IMR-90 (cell line): ENCODE results near the gene CCL2. TPM values are rescaled to one million over a fixed set of nuclear protein-coding genes. Genes with fewer than 3 reads are reported as not detected.
"Not testable (repeated sequence)": the region's sequence is repeated elsewhere in the genome, so short reads cannot be mapped to it uniquely, and the experiment has no call there.

Source experiments
- ATAC-seq: fragments of 200-7000 bp; cut with Tn5 transposase; 2 replicates; pipeline ENCODE4 v1.9.1; 2020; ENCODE audit warnings: low read depth, mild to moderate bottlenecking, moderate library complexity
- BruUV-seq: library from RNA; stranded (reverse); fragments of 400-500 nt; replicated peaks from 2 replicates; lab custom pipeline; 2021; lab: Mats Ljungman, UMichigan
- CTCF ChIA-PET: fragments of 300-600 bp; formaldehyde crosslinking; extraction: SDS; loops from one replicate; lab custom pipeline; 2021; ENCODE audit warnings: antibody characterized with exemption; lab: Yijun Ruan, JAX
- POLR2A ChIA-PET: fragments of 300-600 bp; sonication (Branson Sonifier 250); formaldehyde crosslinking; loops from one replicate; lab custom pipeline; 2022; ENCODE audit warnings: antibody characterized with exemption; ENCODE audit not compliant: unreplicated experiment; lab: Charles Lee
- DNase-seq: peaks from one replicate; pipeline ENCODE4 v3.0.0; 2013
- H2AFZ ChIP-seq: replicated peaks from 2 replicates; pipeline ENCODE3; 2013; ENCODE audit warnings: low read length, mild to moderate bottlenecking; ENCODE audit not compliant: poor library complexity
- H2AK5ac ChIP-seq: 2 replicates; pipeline ENCODE4 v1.6.1; 2013; ENCODE audit warnings: low read depth, low read length, inconsistent platforms
- H2AK9ac ChIP-seq: replicated peaks from 2 replicates; pipeline ENCODE3; 2013; ENCODE audit warnings: mild to moderate bottlenecking, low read depth, low read length, moderate library complexity; ENCODE audit not compliant: poor library complexity
- H2BK120ac ChIP-seq: 2 replicates; pipeline ENCODE4 v1.6.1; 2013; ENCODE audit warnings: low read depth, low read length, inconsistent platforms
- H2BK15ac ChIP-seq: 3 replicates; pipeline ENCODE4 v1.6.1; 2013; ENCODE audit warnings: low read depth, low read length, inconsistent platforms
- H2BK20ac ChIP-seq: 2 replicates; pipeline ENCODE4 v1.6.1; 2013; ENCODE audit warnings: low read depth, mild to moderate bottlenecking, inconsistent platforms, low read length, moderate library complexity
- H2BK5ac ChIP-seq: 2 replicates; pipeline ENCODE4 v1.6.1; 2013; ENCODE audit warnings: mild to moderate bottlenecking, low read depth, low read length, inconsistent platforms; ENCODE audit not compliant: poor library complexity, severe bottlenecking
- H3K14ac ChIP-seq: replicated peaks from 2 replicates; pipeline ENCODE4 v1.6.1; 2013; ENCODE audit warnings: low read depth, low read length, inconsistent platforms
- H3K18ac ChIP-seq: 2 replicates; pipeline ENCODE4 v1.6.1; 2013; ENCODE audit warnings: low read depth, low read length, control low read depth
- H3K23ac ChIP-seq: 2 replicates; pipeline ENCODE4 v1.6.1; 2013; ENCODE audit warnings: low read depth, low read length, inconsistent platforms
- H3K27ac ChIP-seq: 2 replicates; pipeline ENCODE4 v1.5.1; 2013; ENCODE audit warnings: mild to moderate bottlenecking, control low read depth, low read length; ENCODE audit not compliant: insufficient read depth
- H3K27me3 ChIP-seq: 2 replicates; pipeline ENCODE4 v1.6.1; 2013; ENCODE audit warnings: low read length; ENCODE audit not compliant: control insufficient read depth, insufficient read depth
- H3K36me3 ChIP-seq: 2 replicates; pipeline ENCODE4 v1.6.1; 2013; ENCODE audit warnings: low read length, mixed read lengths; ENCODE audit not compliant: control insufficient read depth, insufficient read depth
- H3K4ac ChIP-seq: 2 replicates; pipeline ENCODE4 v1.6.1; 2013; ENCODE audit warnings: low read depth, low read length, inconsistent platforms
- H3K4me1 ChIP-seq: 2 replicates; pipeline ENCODE4 v1.6.1; 2013; ENCODE audit warnings: low read length, mixed read lengths; ENCODE audit not compliant: control insufficient read depth, insufficient read depth
- H3K4me2 ChIP-seq: 2 replicates; pipeline ENCODE4 v1.6.1; 2013; ENCODE audit warnings: low read depth, mild to moderate bottlenecking, control low read depth, low read length, moderate library complexity
- H3K4me3 ChIP-seq: 2 replicates; pipeline ENCODE4 v1.5.1; 2013; ENCODE audit warnings: low read depth, mild to moderate bottlenecking, control low read depth, low read length, moderate library complexity; ENCODE audit not compliant: insufficient read depth
- H3K56ac ChIP-seq: 2 replicates; pipeline ENCODE4 v1.6.1; 2013; ENCODE audit warnings: low read length, inconsistent platforms; ENCODE audit not compliant: insufficient read depth; ENCODE audit errors: extremely low read depth
- H3K79me1 ChIP-seq, 2 experiments: 2 replicates each; pipeline ENCODE4 v1.6.1; 2013; ENCODE audit warnings: low read length in 2 of 2, inconsistent platforms in 1 of 2, low read depth in 1 of 2
- H3K9ac ChIP-seq: 2 replicates; pipeline ENCODE4 v1.6.1; 2013; ENCODE audit warnings: low read depth, low read length, control low read depth
- H3K9me1 ChIP-seq: 2 replicates; pipeline ENCODE4 v1.6.1; 2013; ENCODE audit warnings: low read length, inconsistent platforms; ENCODE audit not compliant: insufficient read depth
- H3K9me3 ChIP-seq: 2 replicates; pipeline ENCODE4 v1.6.1; 2013; ENCODE audit warnings: low read length; ENCODE audit not compliant: control insufficient read depth, insufficient read depth
- H4K20me1 ChIP-seq: 2 replicates; pipeline ENCODE4 v1.6.1; 2013; ENCODE audit warnings: low read length, inconsistent platforms; ENCODE audit not compliant: insufficient read depth
- H4K5ac ChIP-seq: 2 replicates; pipeline ENCODE4 v1.6.1; 2013; ENCODE audit warnings: mild to moderate bottlenecking, low read depth, low read length, control low read depth
- H4K8ac ChIP-seq, 2 experiments: 2 replicates each; pipeline ENCODE4 v1.6.1; 2013; ENCODE audit warnings: low read depth in 2 of 2, low read length in 2 of 2, control low read depth in 1 of 2, inconsistent platforms in 1 of 2
- H4K91ac ChIP-seq: 2 replicates; pipeline ENCODE4 v1.6.1; 2013; ENCODE audit warnings: low read depth, low read length, inconsistent platforms; ENCODE audit not compliant: insufficient read depth
- BHLHE40 ChIP-seq: fragments of 150-350 bp; IDR thresholded peaks from 2 replicates; pipeline ENCODE4 v1.6.1; 2016; ENCODE audit warnings: mild to moderate bottlenecking, low read depth, low read length
- CEBPB ChIP-seq: IDR thresholded peaks from 2 replicates; pipeline ENCODE4 v1.6.1; 2012; ENCODE audit warnings: low read depth, low read length, improper control_type of control experiment
- CHD1 ChIP-seq: IDR thresholded peaks from 2 replicates; pipeline ENCODE4 v1.6.1; 2012; ENCODE audit warnings: low read depth, low read length, improper control_type of control experiment
- FOS ChIP-seq: fragments of 150-350 bp; IDR thresholded peaks from 2 replicates; pipeline ENCODE4 v1.6.1; 2016; ENCODE audit warnings: low read depth, low read length
- MXI1 ChIP-seq: IDR thresholded peaks from 2 replicates; pipeline ENCODE4 v1.6.1; 2012; ENCODE audit warnings: low read depth, mild to moderate bottlenecking, low read length, moderate library complexity, borderline replicate concordance
- RAD21 ChIP-seq: IDR thresholded peaks from 2 replicates; pipeline ENCODE4 v1.6.1; 2012; ENCODE audit warnings: low read length, improper control_type of control experiment
- RCOR1 ChIP-seq: IDR thresholded peaks from 2 replicates; pipeline ENCODE4 v1.6.1; 2012; ENCODE audit warnings: mild to moderate bottlenecking, low read length, improper control_type of control experiment; ENCODE audit not compliant: insufficient replicate concordance
- USF2 ChIP-seq: fragments of 150-350 bp; IDR thresholded peaks from 2 replicates; pipeline ENCODE4 v1.6.1; 2017; ENCODE audit warnings: mild to moderate bottlenecking, antibody characterized with exemption, low read length, low read depth
- WGBS, 2 experiments: methylation state at CpG; one replicate each; pipeline versions ENCODE4 v1.1.5 to v1.1.7; 2013; ENCODE audit warnings: missing lambda C conversion rate in 2 of 2; ENCODE audit not compliant: insufficient read length in 1 of 2; ENCODE audit errors: extremely low coverage in 2 of 2; 5-methylcytosine and 5-hydroxymethylcytosine counted together
- dilution Hi-C: fragments of 300-500 bp; cut with HindIII; formaldehyde crosslinking; loops from one replicate; pipeline ENCODE4 v1.14.3; 2018; ENCODE audit warnings: low sequenced_read_pairs; ENCODE audit not compliant: unreplicated experiment
- in situ Hi-C: fragments of 300-500 bp; cut with MboI; formaldehyde crosslinking; loops from 3 replicates; pipeline ENCODE4 v1.14.3; 2019; ENCODE audit warnings: low sequenced_read_pairs, inconsistent platforms, mixed read lengths
- intact Hi-C: fragments of 100-400 bp; cut with micrococcal nuclease; formaldehyde crosslinking; loops from 2 replicates; pipeline ENCODE4 v1.10.0; 2022
- polyA plus RNA-seq, 3 experiments: library from polyadenylated mRNA; depleted of rRNA; stranded (reverse); fragments of >200 nt; gene quantifications; 2 replicates each; pipeline ENCODE4 v1.2.3, GENCODE V29; 2012; ENCODE audit warnings: low replicate concordance in 1 of 3
- total RNA-seq: library from RNA; depleted of rRNA; stranded (reverse); fragments of >200 nt; gene quantifications from 2 replicates; pipeline ENCODE4 v1.2.3, GENCODE V29; 2012

Gene CCL2
- total and polyA plus RNA-seq, 2 of the 4 experiments (the other 2 are of a cell fraction): 103 to 206 TPM

- intact Hi-C loops (no loop called here), in situ Hi-C loops (no loop called here), dilution Hi-C loops (no loop called here)
- Histone ChIP-seq H3K9ac (no peak overlapping the region), H4K8ac (no peak overlapping the region), H2BK20ac (no peak overlapping the region), H2BK120ac (no peak overlapping the region), H4K5ac (no peak overlapping the region), H2BK5ac (no peak overlapping the region), H3K9me3 (peaks cover 2% of the 10 kb centered on the region; the same call in 1 of the 2 replicates), H4K91ac (no peak overlapping the region), H3K27ac (no peak overlapping the region), H3K18ac (no peak overlapping the region), H3K14ac (no peak overlapping the region), H2AFZ (no peak overlapping the region), H2AK9ac (no peak overlapping the region), H3K9me1 (no peaks in the 10 kb centered on the region), H3K79me1 (no peaks in the 10 kb centered on the region), H3K36me3 (no peaks in the 10 kb centered on the region), H3K4ac (no peak overlapping the region), H4K20me1 (no peaks in the 10 kb centered on the region), H3K56ac (no peak overlapping the region), H3K27me3 (peaks cover 1% of the 10 kb centered on the region), H2AK5ac (no peak overlapping the region), H2BK15ac (no peak overlapping the region), H3K23ac (no peak overlapping the region), H3K4me1 (no peaks in the 10 kb centered on the region), H3K4me2 (no peak overlapping the region), H3K4me3 (no peak overlapping the region)
- TF ChIP-seq RAD21 (no peak), CEBPB (no peak), MXI1 (no peak), CHD1 (no peak), RCOR1 (no peak), FOS (no peak), BHLHE40 (no peak), USF2 (no peak)
- no TSS peak for BruUV-seq
- POLR2A ChIA-PET: no interaction called here
- DNase-seq: no peak
- CTCF ChIA-PET: no interaction called here
- no peak for ATAC-seq
These were observed 28.4 kb upstream of the CCL2 start for GRCh38 chr17:34226744-34227034.

GRCh38 chr17:34227293-34227692, 27.8 kb upstream of the CCL2 start:
- H3K23ac ChIP-seq, H2BK20ac ChIP-seq, H3K4ac ChIP-seq, H3K9ac ChIP-seq, H4K8ac ChIP-seq, H3K4me3 ChIP-seq, H2BK5ac ChIP-seq, H3K4me2 ChIP-seq, H4K20me1 ChIP-seq, H2AK9ac ChIP-seq, H2BK120ac ChIP-seq, ATAC-seq, H3K27ac ChIP-seq, H2BK15ac ChIP-seq, CTCF ChIA-PET, in situ Hi-C loops, H2AK5ac ChIP-seq, H3K56ac ChIP-seq, DNase-seq, H3K18ac ChIP-seq, H3K14ac ChIP-seq, BruUV-seq, H3K27me3 ChIP-seq, H3K36me3 ChIP-seq, H3K4me1 ChIP-seq, H3K79me1 ChIP-seq, H4K5ac ChIP-seq, H4K91ac ChIP-seq, H2AFZ ChIP-seq, intact Hi-C loops, POLR2A ChIA-PET, H3K9me3 ChIP-seq, dilution Hi-C loops, H3K9me1 ChIP-seq: not testable (repeated sequence)
- WGBS, 2 experiments: no CpG with 5 or more reads among the region's 2 CpGs
